HS-5 (cell line): Measurements from ENCODE around the gene SLC6A9.

Source experiments
- DNase-seq: peaks from one replicate; pipeline ENCODE4 v3.0.0-alpha.2; 2012; ENCODE audit warnings: low read depth

SLC6A9 gene

GRCh38 chr1:43983253-43983899 is 47.9 kb downstream of the SLC6A9 start:
- DNase-seq: no peak

- DNase-seq: no peak
Observed at GRCh38 chr1:43982808-43983207, 48.5 kb downstream of the SLC6A9 start.

- no peak for DNase-seq
Observed at GRCh38 chr1:43982241-43982640, 49.0 kb downstream of the SLC6A9 start.

- no peak for DNase-seq
Observed at GRCh38 chr1:43981636-43982035, 49.6 kb downstream of the SLC6A9 start.

- no peak for DNase-seq
Observed at GRCh38 chr1:43981135-43981491, 50.1 kb downstream of the SLC6A9 start.

GRCh38 chr1:43980255-43981134 is 50.8 kb downstream of the SLC6A9 start:
- no peak for DNase-seq

- no peak for DNase-seq
Observed at GRCh38 chr1:43979528-43980254, 51.6 kb downstream of the SLC6A9 start.

- DNase-seq: no peak
Observed at GRCh38 chr1:43979261-43979527, 52.1 kb downstream of the SLC6A9 start.

GRCh38 chr1:43978551-43979260 is 52.6 kb downstream of the SLC6A9 start, which contains the start of gene B4GALT2:
B4GALT2 (plus strand) TSS chr1:43979210; CDS start chr1:43981161, 1,951 bp downstream.
- DNase-seq: no peak

GRCh38 chr1:43978264-43978550 is 53.1 kb downstream of the SLC6A9 start:
- no peak for DNase-seq

- no peak for DNase-seq
Observed at GRCh38 chr1:43977376-43978263, 53.6 kb downstream of the SLC6A9 start.

- DNase-seq: no peak
Observed at GRCh38 chr1:43976890-43977289, 54.4 kb downstream of the SLC6A9 start.

- DNase-seq: no peak
Observed at GRCh38 chr1:43976045-43976444, 55.2 kb downstream of the SLC6A9 start.

- DNase-seq: no peak
Observed at GRCh38 chr1:43975249-43975961, 55.9 kb downstream of the SLC6A9 start.

GRCh38 chr1:43974443-43975248 is 56.6 kb downstream of the SLC6A9 start, which contains the start of gene ATP6V0B:
ATP6V0B (plus strand) TSS chr1:43974960; CDS start chr1:43975041, 81 bp downstream.
- DNase-seq: peak; percentile 69

- DNase-seq: no peak
Observed at GRCh38 chr1:43973981-43974442, 57.2 kb downstream of the SLC6A9 start.

GRCh38 chr1:43971336-43971980 is 59.8 kb downstream of the SLC6A9 start:
- no peak for DNase-seq

GRCh38 chr1:43970911-43971310 is 60.4 kb downstream of the SLC6A9 start:
- DNase-seq: no peak

GRCh38 chr1:43970502-43970901 is 60.8 kb downstream of the SLC6A9 start:
- DNase-seq: no peak
